IMR-90 (cell line): ENCODE measurements around the gene PDLIM5. TPM values are rescaled to one million over a fixed set of nuclear protein-coding genes. Genes with fewer than 3 reads are reported as not detected.

Experiments
- ATAC-seq: fragments of 200-7000 bp; cut with Tn5 transposase; 2 replicates; pipeline ENCODE4 v1.9.1; 2020; ENCODE audit warnings: low read depth, mild to moderate bottlenecking, moderate library complexity
- BruUV-seq: library from RNA; stranded (reverse); fragments of 400-500 nt; replicated peaks from 2 replicates; lab custom pipeline; 2021; lab: Mats Ljungman, UMichigan
- CTCF ChIA-PET: fragments of 300-600 bp; formaldehyde crosslinking; extraction: SDS; loops from one replicate; lab custom pipeline; 2021; ENCODE audit warnings: antibody characterized with exemption; lab: Yijun Ruan, JAX
- POLR2A ChIA-PET: fragments of 300-600 bp; sonication (Branson Sonifier 250); formaldehyde crosslinking; loops from one replicate; lab custom pipeline; 2022; ENCODE audit warnings: antibody characterized with exemption; ENCODE audit not compliant: unreplicated experiment; lab: Charles Lee
- DNase-seq: peaks from one replicate; pipeline ENCODE4 v3.0.0; 2013
- H2AFZ ChIP-seq: replicated peaks from 2 replicates; pipeline ENCODE3; 2013; ENCODE audit warnings: low read length, mild to moderate bottlenecking; ENCODE audit not compliant: poor library complexity
- H2AK5ac ChIP-seq: 2 replicates; pipeline ENCODE4 v1.6.1; 2013; ENCODE audit warnings: low read depth, low read length, inconsistent platforms
- H2AK9ac ChIP-seq: replicated peaks from 2 replicates; pipeline ENCODE3; 2013; ENCODE audit warnings: mild to moderate bottlenecking, low read depth, low read length, moderate library complexity; ENCODE audit not compliant: poor library complexity
- H2BK120ac ChIP-seq: 2 replicates; pipeline ENCODE4 v1.6.1; 2013; ENCODE audit warnings: low read depth, low read length, inconsistent platforms
- H2BK15ac ChIP-seq: 3 replicates; pipeline ENCODE4 v1.6.1; 2013; ENCODE audit warnings: low read depth, low read length, inconsistent platforms
- H2BK20ac ChIP-seq: 2 replicates; pipeline ENCODE4 v1.6.1; 2013; ENCODE audit warnings: low read depth, mild to moderate bottlenecking, inconsistent platforms, low read length, moderate library complexity
- H2BK5ac ChIP-seq: 2 replicates; pipeline ENCODE4 v1.6.1; 2013; ENCODE audit warnings: mild to moderate bottlenecking, low read depth, low read length, inconsistent platforms; ENCODE audit not compliant: poor library complexity, severe bottlenecking
- H3K14ac ChIP-seq: replicated peaks from 2 replicates; pipeline ENCODE4 v1.6.1; 2013; ENCODE audit warnings: low read depth, low read length, inconsistent platforms
- H3K18ac ChIP-seq: 2 replicates; pipeline ENCODE4 v1.6.1; 2013; ENCODE audit warnings: low read depth, low read length, control low read depth
- H3K23ac ChIP-seq: 2 replicates; pipeline ENCODE4 v1.6.1; 2013; ENCODE audit warnings: low read depth, low read length, inconsistent platforms
- H3K27ac ChIP-seq: 2 replicates; pipeline ENCODE4 v1.5.1; 2013; ENCODE audit warnings: mild to moderate bottlenecking, control low read depth, low read length; ENCODE audit not compliant: insufficient read depth
- H3K27me3 ChIP-seq: 2 replicates; pipeline ENCODE4 v1.6.1; 2013; ENCODE audit warnings: low read length; ENCODE audit not compliant: control insufficient read depth, insufficient read depth
- H3K36me3 ChIP-seq: 2 replicates; pipeline ENCODE4 v1.6.1; 2013; ENCODE audit warnings: low read length, mixed read lengths; ENCODE audit not compliant: control insufficient read depth, insufficient read depth
- H3K4ac ChIP-seq: 2 replicates; pipeline ENCODE4 v1.6.1; 2013; ENCODE audit warnings: low read depth, low read length, inconsistent platforms
- H3K4me1 ChIP-seq: 2 replicates; pipeline ENCODE4 v1.6.1; 2013; ENCODE audit warnings: low read length, mixed read lengths; ENCODE audit not compliant: control insufficient read depth, insufficient read depth
- H3K4me2 ChIP-seq: 2 replicates; pipeline ENCODE4 v1.6.1; 2013; ENCODE audit warnings: low read depth, mild to moderate bottlenecking, control low read depth, low read length, moderate library complexity
- H3K4me3 ChIP-seq: 2 replicates; pipeline ENCODE4 v1.5.1; 2013; ENCODE audit warnings: low read depth, mild to moderate bottlenecking, control low read depth, low read length, moderate library complexity; ENCODE audit not compliant: insufficient read depth
- H3K56ac ChIP-seq: 2 replicates; pipeline ENCODE4 v1.6.1; 2013; ENCODE audit warnings: low read length, inconsistent platforms; ENCODE audit not compliant: insufficient read depth; ENCODE audit errors: extremely low read depth
- H3K79me1 ChIP-seq, 2 experiments: 2 replicates each; pipeline ENCODE4 v1.6.1; 2013; ENCODE audit warnings: low read length in 2 of 2, inconsistent platforms in 1 of 2, low read depth in 1 of 2
- H3K9ac ChIP-seq: 2 replicates; pipeline ENCODE4 v1.6.1; 2013; ENCODE audit warnings: low read depth, low read length, control low read depth
- H3K9me1 ChIP-seq: 2 replicates; pipeline ENCODE4 v1.6.1; 2013; ENCODE audit warnings: low read length, inconsistent platforms; ENCODE audit not compliant: insufficient read depth
- H3K9me3 ChIP-seq: 2 replicates; pipeline ENCODE4 v1.6.1; 2013; ENCODE audit warnings: low read length; ENCODE audit not compliant: control insufficient read depth, insufficient read depth
- H4K20me1 ChIP-seq: 2 replicates; pipeline ENCODE4 v1.6.1; 2013; ENCODE audit warnings: low read length, inconsistent platforms; ENCODE audit not compliant: insufficient read depth
- H4K5ac ChIP-seq: 2 replicates; pipeline ENCODE4 v1.6.1; 2013; ENCODE audit warnings: mild to moderate bottlenecking, low read depth, low read length, control low read depth
- H4K8ac ChIP-seq, 2 experiments: 2 replicates each; pipeline ENCODE4 v1.6.1; 2013; ENCODE audit warnings: low read depth in 2 of 2, low read length in 2 of 2, control low read depth in 1 of 2, inconsistent platforms in 1 of 2
- H4K91ac ChIP-seq: 2 replicates; pipeline ENCODE4 v1.6.1; 2013; ENCODE audit warnings: low read depth, low read length, inconsistent platforms; ENCODE audit not compliant: insufficient read depth
- CEBPB ChIP-seq: IDR thresholded peaks from 2 replicates; pipeline ENCODE4 v1.6.1; 2012; ENCODE audit warnings: low read depth, low read length, improper control_type of control experiment
- ELK1 ChIP-seq: fragments of 150-350 bp; IDR thresholded peaks from 2 replicates; pipeline ENCODE4 v1.6.1; 2016; ENCODE audit warnings: low read depth, mild to moderate bottlenecking, low read length, moderate library complexity, borderline replicate concordance
- MAFK ChIP-seq: IDR thresholded peaks from 2 replicates; pipeline ENCODE4 v1.6.1; 2012; ENCODE audit warnings: low read depth, low read length, improper control_type of control experiment
- MXI1 ChIP-seq: IDR thresholded peaks from 2 replicates; pipeline ENCODE4 v1.6.1; 2012; ENCODE audit warnings: low read depth, mild to moderate bottlenecking, low read length, moderate library complexity, borderline replicate concordance
- NFE2L2 ChIP-seq: fragments of 150-350 bp; IDR thresholded peaks from 2 replicates; pipeline ENCODE4 v1.6.1; 2016; ENCODE audit warnings: low read depth, mild to moderate bottlenecking, low read length
- RAD21 ChIP-seq: IDR thresholded peaks from 2 replicates; pipeline ENCODE4 v1.6.1; 2012; ENCODE audit warnings: low read length, improper control_type of control experiment
- WGBS, 2 experiments: methylation state at CpG; one replicate each; pipeline versions ENCODE4 v1.1.5 to v1.1.7; 2013; ENCODE audit warnings: missing lambda C conversion rate in 2 of 2; ENCODE audit not compliant: insufficient read length in 1 of 2; ENCODE audit errors: extremely low coverage in 2 of 2; 5-methylcytosine and 5-hydroxymethylcytosine counted together
- dilution Hi-C: fragments of 300-500 bp; cut with HindIII; formaldehyde crosslinking; loops from one replicate; pipeline ENCODE4 v1.14.3; 2018; ENCODE audit warnings: low sequenced_read_pairs; ENCODE audit not compliant: unreplicated experiment
- in situ Hi-C: fragments of 300-500 bp; cut with MboI; formaldehyde crosslinking; loops from 3 replicates; pipeline ENCODE4 v1.14.3; 2019; ENCODE audit warnings: low sequenced_read_pairs, inconsistent platforms, mixed read lengths
- intact Hi-C: fragments of 100-400 bp; cut with micrococcal nuclease; formaldehyde crosslinking; loops from 2 replicates; pipeline ENCODE4 v1.10.0; 2022
- polyA plus RNA-seq, 3 experiments: library from polyadenylated mRNA; depleted of rRNA; stranded (reverse); fragments of >200 nt; gene quantifications; 2 replicates each; pipeline ENCODE4 v1.2.3, GENCODE V29; 2012; ENCODE audit warnings: low replicate concordance in 1 of 3
- total RNA-seq: library from RNA; depleted of rRNA; stranded (reverse); fragments of >200 nt; gene quantifications from 2 replicates; pipeline ENCODE4 v1.2.3, GENCODE V29; 2012

The PDLIM5 gene
- total and polyA plus RNA-seq, 2 of the 4 experiments (the other 2 are of a cell fraction), result 96.5 to 188 TPM

GRCh38 chr4:94653984-94654609 lies 202.4 kb downstream of the PDLIM5 start:
- Histone ChIP-seq H3K4me2 (no peak overlapping the region), H2BK20ac (no peak overlapping the region), H3K27ac (no peak overlapping the region), H2BK5ac (no peak overlapping the region), H3K79me1 (peaks cover 12 to 25% of the 10 kb centered on the region in 2 experiments), H3K27me3 (no peaks in the 10 kb centered on the region), H3K56ac (no peak overlapping the region), H3K4me3 (no peak overlapping the region), H2AFZ (no peak overlapping the region), H4K5ac (no peak overlapping the region), H3K18ac (no peak overlapping the region), H2AK5ac (no peak overlapping the region), H4K20me1 (no peaks in the 10 kb centered on the region), H2BK15ac (no peak overlapping the region), H3K9me3 (no peaks in the 10 kb centered on the region), H3K23ac (no peak overlapping the region), H4K8ac (no peak overlapping the region), H3K36me3 (peaks cover 9% of the 10 kb centered on the region), H2AK9ac (no peak overlapping the region), H3K9me1 (no peaks in the 10 kb centered on the region; the same call in 1 of the 2 replicates), H2BK120ac (no peak overlapping the region), H3K4me1 (peaks cover 4% of the 10 kb centered on the region; the same call in 1 of the 2 replicates), H3K4ac (no peak overlapping the region), H3K14ac (no peak overlapping the region), H4K91ac (no peak overlapping the region), H3K9ac (no peak overlapping the region)
- TF ChIP-seq MXI1 (no peak), ELK1 (no peak), RAD21 (no peak), CEBPB (no peak), MAFK (no peak), NFE2L2 (no peak)
- dilution Hi-C loops, result no loop called here
- ChIA-PET CTCF (no interaction called here), POLR2A (no interaction called here)
- in situ Hi-C loops, result no loop called here
- 100% methylated on average over 1 of the region's 3 CpGs; no CpG with 5 or more reads in 1 of the 2 experiments for WGBS, 2 experiments
- no TSS peak for BruUV-seq
- intact Hi-C loops, result no loop called here
- no peak for ATAC-seq
- no peak for DNase-seq
